Left colon (tissue), 2 donors: ENCODE data around the gene TNFRSF18. TPM values are rescaled to one million over a fixed set of nuclear protein-coding genes. Genes with fewer than 3 reads are reported as not detected.

ENCODE experiments used
- ATAC-seq: fragments of 200-7000 bp; cut with Tn5 transposase; one replicate; pipeline ENCODE4 v1.9.1; 2020; ENCODE audit warnings: mild to moderate bottlenecking, moderate library complexity
- DNase-seq, 2 donors: peaks; one replicate each; pipeline ENCODE4 v3.0.0-alpha.2; 2020
- intact Hi-C, 2 donors: fragments of 100-400 bp; cut with DNase I in 1 of 2; cut with micrococcal nuclease in 1 of 2; formaldehyde crosslinking; loops; one replicate each; pipeline versions ENCODE4 v1.11.2 to v1.14.0; 2022; cut with DNase I, micrococcal nuclease
- total RNA-seq, 2 donors: library from RNA; stranded (reverse); fragmentation: NEBNext Ultra II Directional; extraction: Animal tissue kit (Norgen Biotek cat#: 25700); gene quantifications; one replicate each; pipeline ENCODE4 v1.2.1, GENCODE V29; 2021
- donor health status: DM: no; HTN: no; CAD: no.
- donor health status: DM: yes; HTN: yes; CAD: no.

The TNFRSF18 gene
- total RNA-seq, 2 donors from 2014 or later, result 0.64 to 3.7 TPM

- intact Hi-C loops, result no loop called here
- DNase-seq (no peak), ATAC-seq (no peak)
Observed at GRCh38 chr1:1242461-1243265, 36.3 kb upstream of the TNFRSF18 start.

- intact Hi-C loops, result no loop called here
- ATAC-seq, result no peak
- no peak for DNase-seq
Observed at GRCh38 chr1:1241588-1242219, 35.3 kb upstream of the TNFRSF18 start.

- DNase-seq (no peak), ATAC-seq (no peak)
- intact Hi-C loops, result no loop called here
Observed at GRCh38 chr1:1240822-1241587, 34.6 kb upstream of the TNFRSF18 start.

- ATAC-seq, result no peak
- intact Hi-C loops, result no loop called here
- DNase-seq, result no peak
Observed at GRCh38 chr1:1240348-1240732, 33.9 kb upstream of the TNFRSF18 start.

GRCh38 chr1:1239614-1240347, 33.4 kb upstream of the TNFRSF18 start:
- intact Hi-C loops, result no loop called here
- DNase-seq (no peak), ATAC-seq (no peak)

GRCh38 chr1:1239227-1239613, 32.8 kb upstream of the TNFRSF18 start:
- intact Hi-C loops, result no loop called here
- no peak for ATAC-seq
- no peak for DNase-seq

GRCh38 chr1:1238702-1239178, 32.3 kb upstream of the TNFRSF18 start:
- ATAC-seq (peak; percentile 3), DNase-seq (no peak)
- intact Hi-C loops, result no loop called here

GRCh38 chr1:1237874-1238701, 31.7 kb upstream of the TNFRSF18 start:
- no peak for DNase-seq
- peak; percentile 49 for ATAC-seq
- intact Hi-C loops, result no loop called here

GRCh38 chr1:1236945-1237873, 30.8 kb upstream of the TNFRSF18 start:
- intact Hi-C loops, result no loop called here
- ATAC-seq (peak; percentile 24), DNase-seq (no peak)

GRCh38 chr1:1236176-1236763, 29.9 kb upstream of the TNFRSF18 start:
- ATAC-seq (no peak), DNase-seq (no peak)
- intact Hi-C loops, result no loop called here

GRCh38 chr1:1235016-1235744, 28.8 kb upstream of the TNFRSF18 start:
- intact Hi-C loops, result no loop called here
- ATAC-seq (no peak), DNase-seq (no peak)

- no peak for ATAC-seq
- DNase-seq, result no peak
- intact Hi-C loops, result no loop called here
Observed at GRCh38 chr1:1234180-1234808, 27.9 kb upstream of the TNFRSF18 start.

- DNase-seq, result no peak
- ATAC-seq, result no peak
- intact Hi-C loops, result no loop called here
Observed at GRCh38 chr1:1233567-1233892, 27.1 kb upstream of the TNFRSF18 start.

- intact Hi-C loops, result no loop called here
- ATAC-seq, result no peak
- DNase-seq, result no peak
Observed at GRCh38 chr1:1232796-1233566, 26.6 kb upstream of the TNFRSF18 start.

- no peak for DNase-seq
- no peak for ATAC-seq
- intact Hi-C loops, result no loop called here
Observed at GRCh38 chr1:1232208-1232795, 25.9 kb upstream of the TNFRSF18 start, which contains the start of gene B3GALT6. TSS of gene B3GALT6 (plus strand) at chr1:1232237. CDS start at chr1:1232279, 42 bp downstream.
